Body of pancreas (tissue), 4 donors: ENCODE results near the gene LCK. TPM values are rescaled to one million over a fixed set of nuclear protein-coding genes. Genes with fewer than 3 reads are reported as not detected.
"Not testable (repeated sequence)": the region's sequence is repeated elsewhere in the genome, so short reads cannot be mapped to it uniquely, and the experiment has no call there.

Source experiments
- ATAC-seq: fragments of 150-250 bp; one replicate; pipeline ENCODE4 v1.9.1; 2016
- DNase-seq, 4 donors: peaks; one replicate each; pipeline ENCODE4 v3.0.0-alpha.2; 2019
- H3K27ac ChIP-seq, 4 donors: fragments of 200-600 bp; sonication (generic); 1 replicate in 3 of 4; 2 replicates in 1 of 4; pipeline versions ENCODE4 v1.5.1 to v1.6.1; 2016 to 2019; ENCODE audit warnings: mild to moderate bottlenecking in 1 of 4, mixed read lengths in 1 of 4, moderate library complexity in 1 of 4
- H3K27me3 ChIP-seq, 2 donors: fragments of 200-600 bp; sonication (generic); one replicate each; pipeline ENCODE4 v1.6.0; 2016; ENCODE audit warnings: mild to moderate bottlenecking in 1 of 2
- H3K36me3 ChIP-seq, 2 donors: fragments of 200-600 bp; sonication (generic); replicated peaks in 1 of 2; 2 replicates each; pipeline ENCODE4 v1.5.1; 2016; ENCODE audit warnings: low read depth in 2 of 2; ENCODE audit not compliant: insufficient read depth in 1 of 2
- H3K4me1 ChIP-seq: fragments of 200-600 bp; sonication (generic); one replicate; pipeline ENCODE4 v1.6.0; 2016
- H3K4me3 ChIP-seq, 2 donors: fragments of 200-600 bp; sonication (generic); 1 replicate in 1 of 2; 2 replicates in 1 of 2; pipeline ENCODE4 v1.5.1; 2016 to 2019
- H3K9me3 ChIP-seq, 3 donors: fragments of 200-600 bp; sonication (generic); 1 replicate in 2 of 3; 2 replicates in 1 of 3; pipeline ENCODE4 v1.5.1; 2016
- POLR2A ChIP-seq, 3 donors: fragments of 450-650 bp; IDR thresholded peaks; one replicate each; pipeline ENCODE4 v1.6.1; 2016; ENCODE audit warnings: antibody characterized with exemption in 3 of 3, mild to moderate bottlenecking in 2 of 3
- WGBS, 2 donors: methylation state at CpG; one replicate each; pipeline ENCODE4 v1.1.5; 2017; 5-methylcytosine and 5-hydroxymethylcytosine counted together
- intact Hi-C: fragments of 100-400 bp; cut with DNase I; formaldehyde crosslinking; loops from one replicate; pipeline ENCODE4 v1.15.1; 2023
- total RNA-seq, 2 donors: library from RNA; depleted of rRNA; stranded (reverse); fragments of >200 nt; gene quantifications; one replicate each; pipeline ENCODE4 v1.1.0, GENCODE V29; 2016
- TF ChIP-seq, protein P1 (sequence below), 7 experiments: fragments of 450-650 bp in 4 of 7; fragments of 200-600 bp in 3 of 7; sonication (generic) in 3 of 7; IDR thresholded peaks; one replicate each; pipeline ENCODE4 v1.5.1; 2016 to 2019; ENCODE audit warnings: antibody characterized with exemption in 7 of 7

LCK gene
- total RNA-seq, 2 donors from 2014 or later = 1.6 TPM; not detected in 1

DNA sequence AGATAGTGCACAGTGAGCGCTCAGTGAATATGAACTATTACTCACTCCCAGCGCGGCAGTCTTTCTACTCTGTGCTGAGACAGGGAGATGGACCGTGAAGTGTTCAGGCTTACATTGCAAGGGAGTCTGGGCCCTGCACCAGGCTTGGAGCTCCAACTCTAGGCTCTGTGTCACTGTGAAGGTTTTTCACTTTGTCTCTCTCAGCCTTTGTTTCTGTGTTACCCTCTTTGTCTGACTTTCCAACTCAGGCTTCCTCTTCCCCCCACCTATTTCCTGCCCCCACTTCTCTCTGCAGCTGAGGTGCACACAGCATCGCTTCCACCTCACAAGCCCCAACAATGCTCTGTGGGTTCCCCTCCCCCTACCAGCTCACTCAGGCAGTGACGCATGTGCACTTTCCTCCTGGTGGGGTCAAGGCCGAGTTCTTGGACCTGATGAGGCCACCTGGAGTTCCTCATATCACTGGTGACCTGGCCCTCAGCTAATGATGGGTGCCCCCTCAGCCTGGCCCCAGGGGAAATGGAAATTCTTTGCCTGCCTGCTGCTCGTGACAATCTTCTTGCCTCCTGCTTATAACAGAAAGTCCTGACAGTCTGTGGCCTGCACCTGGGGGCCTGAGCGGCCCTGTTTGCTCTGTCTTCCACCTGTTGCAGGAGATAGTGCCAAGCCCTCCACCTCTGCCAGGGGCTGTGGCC is 1.1 kb upstream of the LCK start:
- peaks cover 28% of the 10 kb centered on the region for H3K4me1 ChIP-seq
- TF ChIP-seq, protein P1, sequence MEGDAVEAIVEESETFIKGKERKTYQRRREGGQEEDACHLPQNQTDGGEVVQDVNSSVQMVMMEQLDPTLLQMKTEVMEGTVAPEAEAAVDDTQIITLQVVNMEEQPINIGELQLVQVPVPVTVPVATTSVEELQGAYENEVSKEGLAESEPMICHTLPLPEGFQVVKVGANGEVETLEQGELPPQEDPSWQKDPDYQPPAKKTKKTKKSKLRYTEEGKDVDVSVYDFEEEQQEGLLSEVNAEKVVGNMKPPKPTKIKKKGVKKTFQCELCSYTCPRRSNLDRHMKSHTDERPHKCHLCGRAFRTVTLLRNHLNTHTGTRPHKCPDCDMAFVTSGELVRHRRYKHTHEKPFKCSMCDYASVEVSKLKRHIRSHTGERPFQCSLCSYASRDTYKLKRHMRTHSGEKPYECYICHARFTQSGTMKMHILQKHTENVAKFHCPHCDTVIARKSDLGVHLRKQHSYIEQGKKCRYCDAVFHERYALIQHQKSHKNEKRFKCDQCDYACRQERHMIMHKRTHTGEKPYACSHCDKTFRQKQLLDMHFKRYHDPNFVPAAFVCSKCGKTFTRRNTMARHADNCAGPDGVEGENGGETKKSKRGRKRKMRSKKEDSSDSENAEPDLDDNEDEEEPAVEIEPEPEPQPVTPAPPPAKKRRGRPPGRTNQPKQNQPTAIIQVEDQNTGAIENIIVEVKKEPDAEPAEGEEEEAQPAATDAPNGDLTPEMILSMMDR (IDR thresholded peaks at IDR 0.05) = no peak
- peak in 1 of 3 donors; percentile 16 for TF ChIP-seq POLR2A (IDR thresholded peaks at IDR 0.05)
- WGBS, 2 donors = 45 to 61% methylated on average over 7 to 9 of the region's 9 CpGs
- ATAC-seq (peak; percentile 31), DNase-seq (peak in 3 of 4 donors; percentile 30 to 50 (median 36))
- H3K36me3 ChIP-seq = no peaks in the 10 kb centered on the region
- no peaks in the 10 kb centered on the region for H3K27me3 ChIP-seq
- H3K9me3 ChIP-seq = no peaks in the 10 kb centered on the region
- H3K4me3 ChIP-seq = no peak overlapping the region
- peak overlapping the region in 2 of 4 donors; percentile 44 to 72 for H3K27ac ChIP-seq
- intact Hi-C loops = no loop called here

DNA sequence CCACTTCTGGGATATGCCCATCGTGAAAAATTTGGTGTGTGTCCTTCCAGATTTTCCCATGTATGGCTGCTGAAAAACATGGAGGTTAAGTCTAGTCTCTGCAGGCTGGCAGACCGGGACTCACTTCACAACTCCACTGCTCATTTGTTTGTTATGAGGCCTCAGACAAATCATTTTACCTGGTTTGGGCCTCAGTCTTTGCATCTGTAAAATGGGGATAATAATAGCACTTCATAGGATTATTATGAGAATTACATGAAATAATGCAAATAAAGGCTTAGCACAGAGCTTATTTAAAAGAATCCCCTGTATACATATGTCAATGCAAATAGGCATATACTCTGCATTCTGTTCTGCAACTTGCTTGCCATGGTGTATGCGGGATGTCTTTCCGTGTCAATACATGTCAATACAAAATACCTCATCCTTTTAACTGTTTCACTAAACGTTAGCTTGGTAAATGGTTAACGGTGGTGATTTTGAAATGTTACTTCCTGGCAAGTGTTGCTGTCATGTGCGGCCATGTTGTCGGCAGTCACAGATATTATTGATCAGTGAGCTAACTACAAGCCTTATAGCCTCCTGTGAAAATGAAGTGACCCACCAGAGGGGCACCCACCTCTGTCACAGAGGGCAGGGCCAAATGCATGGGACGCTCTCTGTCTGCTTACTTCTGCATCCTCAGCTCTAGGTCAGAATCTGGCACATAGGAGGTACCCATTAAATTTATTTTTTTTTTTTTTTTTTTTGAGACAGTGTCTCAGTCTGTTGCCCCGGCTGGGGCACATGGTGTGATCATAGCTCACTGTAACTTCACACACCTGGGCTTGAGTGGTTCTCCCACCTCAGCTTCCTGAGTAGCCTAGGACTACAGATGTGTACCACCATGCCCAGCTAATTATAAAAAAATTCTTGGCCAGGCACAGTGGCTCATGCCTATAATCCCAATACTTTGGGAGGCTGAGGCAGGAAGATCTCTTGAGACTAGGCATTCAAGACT is 4.3 kb downstream of the LCK start:
- Histone ChIP-seq H3K4me3 (no peak overlapping the region), H3K27me3 (no peaks in the 10 kb centered on the region), H3K4me1 (peaks cover 4% of the 10 kb centered on the region), H3K36me3 (no peaks in the 10 kb centered on the region), H3K9me3 (no peaks in the 10 kb centered on the region), H3K27ac (no peak overlapping the region)
- intact Hi-C loops = no loop called here
- whole genome bisulfite sequencing, 2 donors = 49 to 62% methylated on average over 10 of the region's 10 CpGs
- no peak for TF ChIP-seq POLR2A (IDR thresholded peaks at IDR 0.05)
- TF ChIP-seq, protein P1 (IDR thresholded peaks at IDR 0.05) = no peak
- no peak for ATAC-seq
- DNase-seq = no peak

DNA sequence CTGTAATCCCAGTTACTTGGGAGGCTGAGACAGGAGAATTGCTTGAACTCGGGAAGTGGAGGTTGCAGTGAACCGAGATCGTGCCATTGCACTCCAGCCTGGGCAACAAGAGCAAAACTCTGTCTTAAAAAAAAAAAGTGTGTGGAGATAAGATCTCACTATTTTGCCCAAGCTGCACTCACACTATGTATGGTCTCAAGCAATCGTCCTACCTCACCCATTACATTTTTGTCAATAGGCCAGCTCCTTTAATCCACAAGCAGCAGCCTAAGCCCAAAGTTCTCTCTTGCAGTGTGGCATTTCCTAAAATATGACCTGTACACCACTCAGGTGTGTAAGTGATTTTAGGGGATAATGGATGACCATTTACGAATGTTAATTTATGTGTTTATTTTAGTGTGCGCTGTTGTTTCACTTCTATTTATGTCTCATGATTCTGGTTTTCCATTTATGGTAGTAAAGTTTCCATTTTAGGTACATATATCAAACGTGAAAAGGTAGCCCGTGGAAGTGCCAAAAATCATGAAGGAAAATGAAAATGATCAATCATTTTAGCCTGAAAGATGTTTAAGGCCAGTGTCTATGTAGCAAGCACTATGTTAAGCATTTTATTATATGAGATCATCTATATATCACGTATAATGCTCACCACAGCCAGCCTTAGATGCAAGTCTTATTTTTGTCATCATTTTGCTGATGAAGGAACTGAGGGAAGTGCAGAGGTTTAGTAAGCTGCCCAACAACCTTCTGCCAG is 5.6 kb downstream of the LCK start:
- Histone ChIP-seq H3K27ac (no peak overlapping the region), H3K9me3 (no peaks in the 10 kb centered on the region), H3K4me1 (no peaks in the 10 kb centered on the region), H3K36me3 (no peaks in the 10 kb centered on the region), H3K4me3 (no peak overlapping the region), H3K27me3 (no peaks in the 10 kb centered on the region)
- ATAC-seq (no peak), DNase-seq (no peak)
- TF ChIP-seq, protein P1 (IDR thresholded peaks at IDR 0.05) = no peak
- no peak for TF ChIP-seq POLR2A (IDR thresholded peaks at IDR 0.05)
- WGBS, 2 donors = 74 to 75% methylated on average over 9 of the region's 9 CpGs
- intact Hi-C loops = no loop called here

DNA sequence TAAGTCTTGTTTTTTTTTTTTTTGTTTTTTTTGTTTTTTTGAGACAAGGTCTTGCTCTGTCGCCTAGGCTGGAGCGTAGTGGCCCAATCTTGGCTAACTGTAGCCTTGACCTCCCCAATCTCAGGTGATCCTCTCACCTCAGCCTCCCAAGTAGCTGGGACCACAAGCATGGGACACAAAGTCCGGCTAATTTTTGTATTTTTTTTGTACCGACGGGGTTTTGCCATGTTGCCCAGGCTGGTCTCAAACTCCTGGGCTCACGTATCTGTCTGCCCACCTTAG is 6.1 kb downstream of the LCK start:
- Histone ChIP-seq H3K27ac (no peak overlapping the region), H3K4me1 (no peaks in the 10 kb centered on the region), H3K36me3 (no peaks in the 10 kb centered on the region), H3K4me3 (no peak overlapping the region), H3K9me3 (no peaks in the 10 kb centered on the region), H3K27me3 (no peaks in the 10 kb centered on the region)
- intact Hi-C loops = no loop called here
- DNase-seq (no peak), ATAC-seq (no peak)
- TF ChIP-seq POLR2A (IDR thresholded peaks at IDR 0.05) = no peak
- TF ChIP-seq, protein P1 (IDR thresholded peaks at IDR 0.05) = no peak
- WGBS, 2 donors = 83 to 84% methylated on average over 6 of the region's 6 CpGs

DNA sequence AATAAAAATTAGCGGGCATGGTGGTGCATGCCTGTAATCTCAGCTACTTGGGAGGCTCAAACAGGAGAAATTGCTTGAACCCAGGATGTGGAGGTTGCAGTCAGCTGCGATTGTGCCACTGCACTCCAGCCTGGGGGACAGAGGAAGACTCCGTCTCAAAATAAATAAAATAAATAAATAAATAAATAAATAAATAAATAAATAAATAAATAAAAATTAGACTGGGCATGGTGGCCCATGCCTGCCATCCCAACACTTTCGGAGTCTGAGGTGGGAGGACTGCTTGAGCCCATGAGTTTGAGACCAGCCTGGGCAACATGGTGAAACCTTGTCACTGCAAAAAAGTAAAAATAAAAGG is 12.2 kb downstream of the LCK start:
- H3K27me3 ChIP-seq, H3K36me3 ChIP-seq, H3K9me3 ChIP-seq, H3K4me1 ChIP-seq, H3K4me3 ChIP-seq, ATAC-seq, H3K27ac ChIP-seq, intact Hi-C loops, DNase-seq: not testable (repeated sequence)
- WGBS, 2 donors = 95 to 96% methylated on average over 4 of the region's 4 CpGs
